HT1080 (cell line): ENCODE results near the gene ZNF653. TPM values are rescaled to one million over a fixed set of nuclear protein-coding genes. Genes with fewer than 3 reads are reported as not detected.
"Not testable (repeated sequence)": the region's sequence is repeated elsewhere in the genome, so short reads cannot be mapped to it uniquely, and the experiment has no call there.

Experiments
- DNase-seq: peaks from one replicate; pipeline ENCODE4 v3.0.0-alpha.2; 2015; ENCODE audit warnings: low read depth
- total RNA-seq: library from RNA; depleted of rRNA; stranded (reverse); fragments of >200 nt; shearing (Covaris generic); gene quantifications from 2 replicates; pipeline ENCODE4 v1.2.3, GENCODE V29; 2014

Gene ZNF653
- total RNA-seq, 1 experiment from 2014 or later = 11.6 TPM

DNA sequence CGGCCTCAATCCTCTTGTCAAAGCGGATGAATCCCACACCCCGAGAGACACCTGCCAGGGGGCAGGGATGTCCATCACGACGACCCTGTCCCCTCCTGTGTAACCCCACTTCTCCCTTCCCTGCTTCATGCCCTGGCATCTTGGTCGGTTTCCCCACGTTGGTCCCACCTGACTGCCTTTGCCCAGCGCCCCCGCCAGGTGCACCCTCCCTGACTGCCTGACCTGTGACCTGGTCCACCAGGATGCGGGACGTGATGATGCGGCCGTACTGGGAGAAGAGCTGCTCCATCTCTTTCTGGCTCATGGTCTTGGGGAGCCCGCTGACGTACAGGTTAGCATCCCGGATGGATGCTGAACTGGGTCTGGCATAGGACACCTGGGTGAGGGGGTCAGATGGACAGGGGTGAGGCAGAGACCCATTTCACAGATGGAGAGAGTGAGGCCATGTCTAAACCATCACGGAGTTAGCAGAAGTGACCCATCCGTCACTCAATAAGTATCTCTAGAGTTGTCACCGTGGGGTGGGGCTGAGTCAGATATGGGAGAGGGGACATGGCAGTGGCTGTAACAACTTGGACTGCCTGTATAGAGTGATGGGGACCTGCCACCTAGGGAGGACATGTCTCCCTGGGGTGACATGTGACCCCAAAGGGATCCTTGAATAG is 47.3 kb downstream of the ZNF653 start:
- DNase-seq = no peak

DNA sequence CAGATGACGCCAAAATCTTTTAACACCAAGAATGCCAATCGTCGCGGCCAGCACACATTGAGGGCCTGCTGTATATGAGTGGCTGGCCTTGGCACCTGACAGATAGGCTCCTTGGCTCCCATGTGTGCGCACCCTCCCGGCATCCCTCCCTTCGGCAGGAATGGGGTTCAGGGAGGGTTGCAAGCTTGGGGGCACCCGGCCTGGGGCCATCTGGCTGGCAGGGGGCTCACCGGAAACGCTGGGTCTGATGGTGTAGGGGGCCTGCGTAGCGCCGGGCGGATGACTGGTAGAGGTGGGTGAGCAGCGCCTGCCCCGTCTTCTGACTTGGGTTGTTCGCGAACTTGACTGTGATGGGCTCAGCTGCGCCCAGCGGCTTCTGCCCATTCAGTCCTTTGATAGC is 47.8 kb downstream of the ZNF653 start:
- DNase-seq = no peak

DNA sequence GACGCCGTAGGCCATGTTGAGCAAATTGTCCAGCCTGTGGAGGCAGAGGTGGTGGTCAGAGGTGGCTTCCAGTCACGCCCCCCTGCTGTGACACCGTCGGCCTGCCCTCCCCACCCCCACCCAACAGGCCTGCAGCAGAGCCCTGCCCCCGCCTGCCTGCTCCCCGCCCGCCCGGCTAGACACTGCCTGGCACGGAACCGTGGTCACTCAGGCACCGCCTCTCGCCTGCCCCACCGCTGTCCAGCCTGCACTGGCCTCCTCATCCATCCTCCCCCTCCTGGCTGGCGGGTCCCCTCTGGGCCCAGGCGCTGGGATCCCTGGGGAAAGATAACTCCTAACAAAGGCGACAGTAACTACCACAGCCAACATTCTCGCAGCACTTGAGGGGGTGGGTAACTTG is 48.5 kb downstream of the ZNF653 start:
- no peak for DNase-seq

DNA sequence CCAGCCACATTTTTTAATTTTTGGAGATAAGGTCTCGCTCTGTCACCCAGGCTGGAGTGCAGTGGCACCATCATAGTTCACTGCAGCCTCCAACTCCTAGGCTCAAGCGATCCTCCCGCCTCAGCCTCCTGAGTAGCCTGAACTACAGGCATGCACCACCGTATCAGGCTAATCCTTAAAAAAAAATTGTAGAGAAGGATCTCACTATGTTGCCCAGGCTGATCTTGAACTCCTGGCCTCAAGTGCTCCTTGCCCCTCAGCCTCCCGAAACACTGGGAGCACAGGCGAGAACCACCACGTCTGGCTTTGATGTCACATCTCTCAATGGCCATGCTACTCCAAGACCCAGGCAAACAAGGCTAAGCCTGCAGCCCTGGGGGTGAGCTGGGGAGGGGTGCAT is 49.0 kb downstream of the ZNF653 start:
- DNase-seq = no peak

DNA sequence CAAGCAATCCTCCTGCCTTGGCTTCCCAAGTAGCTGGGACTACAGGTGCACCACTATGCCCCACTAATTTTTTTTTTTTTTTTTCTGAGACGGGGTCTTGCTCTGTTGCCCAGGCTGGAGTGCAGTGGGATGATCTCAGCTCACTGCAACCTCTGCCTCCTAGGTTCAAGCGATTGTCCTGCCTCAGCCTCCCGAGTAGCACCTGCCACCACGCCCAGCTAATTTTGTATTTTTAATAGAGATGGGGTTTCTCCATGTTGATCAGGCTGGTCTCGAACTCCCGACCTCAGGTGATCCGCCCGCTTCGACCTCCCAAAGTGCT is 50.4 kb downstream of the ZNF653 start:
- DNase-seq = not testable (repeated sequence)

DNA sequence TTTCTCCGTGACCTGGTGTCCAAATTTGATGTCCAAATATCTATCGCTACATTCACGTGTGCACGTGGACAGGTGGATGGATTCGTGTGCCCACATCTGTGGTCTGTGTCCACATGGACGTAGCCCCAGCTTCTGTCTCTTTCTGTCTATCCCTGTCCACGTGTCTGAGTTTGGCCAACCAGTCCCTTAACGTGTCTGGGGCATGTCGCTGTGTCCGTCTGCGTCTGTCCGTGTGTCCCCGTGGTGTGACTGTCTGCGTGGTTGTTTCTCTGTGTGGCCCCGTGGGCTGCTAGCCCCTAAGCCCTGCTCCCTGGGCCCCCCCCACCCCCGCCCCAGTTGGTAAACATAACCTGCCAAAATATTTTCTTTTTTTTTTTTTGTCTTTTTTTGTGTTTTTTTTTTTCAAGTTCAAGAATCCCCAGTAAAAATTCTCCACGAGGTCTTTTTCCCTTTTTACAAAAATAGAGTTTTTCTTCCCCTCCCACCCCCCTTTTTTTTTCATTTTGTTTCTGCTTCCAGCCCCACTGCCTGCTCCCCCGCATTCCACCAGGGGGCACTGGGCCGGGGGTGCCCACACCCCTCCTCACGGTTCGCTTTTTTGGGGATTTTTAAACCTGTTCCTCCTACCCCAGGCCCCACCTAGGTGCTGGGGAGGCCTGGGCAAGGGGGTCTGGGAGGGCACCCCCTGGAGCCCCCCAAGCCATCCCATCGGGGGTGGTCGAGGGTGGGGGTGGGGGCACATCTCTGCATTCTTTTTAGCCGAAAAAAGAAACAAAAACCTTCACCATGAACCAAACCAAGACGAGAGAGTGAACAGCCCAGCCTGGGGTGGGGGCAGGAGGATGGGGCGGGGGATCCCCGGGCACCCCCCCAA is 51.9 kb downstream of the ZNF653 start:
- DNase-seq = no peak

DNA sequence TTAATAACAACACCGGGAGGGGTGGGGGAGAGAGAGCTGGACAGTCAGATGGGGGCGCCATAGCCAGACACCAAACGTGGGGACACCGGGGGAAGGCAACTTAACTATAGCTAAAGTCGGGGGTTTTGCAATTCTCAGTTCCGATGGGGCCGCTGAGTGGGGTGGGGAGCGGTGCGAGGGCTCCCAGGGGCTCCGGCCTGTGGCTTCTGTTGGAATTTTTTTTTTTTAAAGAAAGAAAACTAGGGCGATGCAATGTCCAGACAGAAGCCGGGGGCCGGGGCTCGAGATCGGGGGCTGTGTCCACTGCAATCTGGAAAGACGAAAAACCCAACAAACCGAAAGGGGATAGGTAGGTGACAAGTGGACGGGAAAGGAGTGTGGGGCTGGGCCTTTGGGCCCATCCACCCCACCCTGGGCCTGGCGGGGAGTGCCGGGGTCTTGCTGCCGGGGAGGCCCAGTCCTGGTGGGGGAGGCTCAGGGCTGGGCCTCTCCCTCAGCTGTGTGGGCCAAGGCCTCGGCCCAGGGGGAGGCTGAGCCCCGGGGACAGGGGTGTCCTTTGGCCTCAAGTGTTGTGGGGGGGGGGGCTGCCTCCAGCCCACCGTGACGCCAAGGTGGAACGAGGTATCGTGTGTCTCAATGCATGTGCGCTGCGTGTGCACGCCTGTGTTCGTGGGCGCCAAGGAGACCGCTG is 52.9 kb downstream of the ZNF653 start:
- DNase-seq = no peak

DNA sequence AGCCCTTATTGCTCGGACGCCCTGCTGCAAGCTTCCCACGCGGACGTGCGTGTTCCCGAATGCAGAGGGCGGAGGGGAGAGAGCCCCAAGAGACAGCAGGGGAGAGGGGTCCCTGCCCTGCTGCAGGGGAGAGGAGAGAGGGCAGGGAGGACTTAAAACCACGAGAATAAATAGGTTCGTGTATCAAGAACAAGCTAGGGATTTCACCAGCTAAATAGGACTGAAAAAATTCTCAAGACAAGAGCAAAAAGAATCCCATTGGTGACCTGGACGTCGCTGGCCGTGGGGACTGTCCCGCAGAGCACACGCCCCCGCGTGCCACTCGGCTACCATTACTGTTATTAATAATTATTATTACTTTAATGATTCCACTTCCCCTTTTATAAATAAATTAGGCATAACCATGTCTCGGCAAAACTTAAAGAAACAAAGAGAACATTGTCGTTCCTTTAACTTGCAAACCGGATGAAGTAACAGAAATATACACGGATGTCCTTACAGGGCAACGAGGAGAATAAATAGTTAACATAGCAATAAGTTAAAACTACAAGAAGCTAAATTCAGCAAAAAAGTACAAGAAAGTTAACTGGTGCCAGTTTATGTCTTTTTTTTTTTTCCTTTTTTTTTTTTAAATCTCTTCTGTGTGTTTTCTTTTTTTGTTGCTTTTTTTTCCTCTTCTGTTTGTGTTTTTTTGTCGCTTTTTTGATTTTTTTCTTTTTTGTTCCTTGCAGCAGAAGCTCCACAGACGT is 53.6 kb downstream of the ZNF653 start:
- DNase-seq = no peak

DNA sequence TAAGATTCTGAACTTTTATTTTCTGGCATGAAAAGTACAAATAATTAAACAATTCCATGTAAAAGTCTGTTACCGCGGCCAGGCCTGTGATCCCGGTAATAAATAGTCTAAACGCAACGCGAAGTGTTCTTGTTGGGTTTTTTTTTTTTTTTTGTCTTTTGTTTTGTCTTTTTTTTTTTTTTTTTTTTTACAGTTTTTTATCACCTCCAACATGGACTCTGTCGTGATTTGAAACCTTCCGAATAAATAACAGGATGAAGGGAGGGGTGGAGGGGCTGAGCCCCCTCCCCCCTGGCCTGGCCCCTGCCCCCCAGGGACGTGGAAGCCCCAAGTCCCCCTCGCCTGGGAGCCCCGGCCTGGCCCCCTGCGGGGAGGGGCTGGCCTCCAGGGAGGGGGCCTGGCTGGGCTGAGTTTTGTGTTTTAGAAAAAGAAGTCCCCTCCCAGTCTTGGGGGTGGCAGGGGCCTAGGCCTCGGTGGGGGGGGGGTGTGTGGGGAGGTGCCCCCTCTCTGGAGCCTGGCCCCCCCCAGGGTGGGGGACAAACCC is 54.2 kb downstream of the ZNF653 start:
- no peak for DNase-seq

DNA sequence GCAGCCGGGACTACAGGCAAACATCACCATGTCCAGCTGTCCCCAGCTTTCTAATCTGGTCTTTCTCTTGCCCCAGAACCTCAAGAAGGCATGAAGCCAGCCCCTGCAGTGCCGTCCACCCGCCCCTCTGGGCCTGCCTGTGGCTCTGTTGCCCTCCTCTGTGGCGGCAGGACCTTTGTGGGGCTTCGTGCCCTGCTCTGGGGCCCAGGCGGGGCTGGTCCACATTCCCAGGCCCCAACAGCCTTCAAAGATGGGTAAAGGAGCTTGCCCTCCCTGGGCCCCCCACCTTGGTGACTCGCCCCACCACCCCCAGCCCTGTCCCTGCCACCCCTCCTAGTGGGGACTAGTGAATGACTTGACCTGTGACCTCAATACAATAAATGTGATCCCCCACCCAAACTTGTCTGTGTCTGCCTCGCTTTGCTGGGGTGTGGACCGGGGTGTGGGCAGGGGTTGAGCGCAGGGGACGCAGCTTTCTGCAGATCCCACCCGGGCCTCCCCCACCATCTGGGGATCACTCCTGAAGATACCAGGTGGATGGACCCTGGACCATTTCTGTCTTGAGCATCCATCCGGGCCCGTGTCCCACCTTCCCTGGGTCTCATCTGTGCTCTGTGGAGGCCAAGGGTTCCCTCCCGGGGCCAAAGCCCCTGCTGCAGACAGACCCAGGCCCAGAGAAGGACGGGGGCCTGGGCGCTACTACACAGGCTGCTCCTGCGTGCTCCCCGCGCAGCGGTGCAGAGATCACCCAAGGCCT is 54.9 kb downstream of the ZNF653 start:
- DNase-seq = no peak

DNA sequence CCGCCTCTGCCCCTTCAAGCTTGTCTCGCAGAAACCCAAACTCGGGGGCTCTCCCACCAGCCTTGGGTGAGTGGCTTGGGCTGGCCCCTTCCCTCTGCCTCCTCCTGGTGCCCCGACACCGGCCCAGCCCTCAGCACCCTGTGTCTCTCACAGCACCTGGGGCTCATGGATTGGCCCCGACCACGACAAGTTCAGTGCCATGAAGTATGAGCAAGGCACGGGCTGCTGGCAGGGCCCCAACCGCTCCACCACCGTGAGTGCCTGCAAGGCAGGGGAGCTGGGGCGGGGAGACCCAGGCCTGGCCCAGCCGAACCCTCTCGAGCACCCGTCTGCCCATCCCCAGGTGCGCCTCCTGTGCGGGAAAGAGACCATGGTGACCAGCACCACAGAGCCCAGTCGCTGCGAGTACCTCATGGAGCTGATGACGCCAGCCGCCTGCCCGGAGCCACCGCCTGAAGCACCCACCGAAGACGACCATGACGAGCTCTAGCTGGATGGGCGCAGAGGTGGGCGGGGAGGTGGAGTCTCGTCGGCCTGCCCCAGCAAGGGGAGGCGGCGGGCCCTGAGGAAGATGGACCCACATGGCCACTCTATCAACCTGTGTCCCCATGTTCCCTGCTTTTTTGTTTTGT is 56.6 kb downstream of the ZNF653 start:
- no peak for DNase-seq

DNA sequence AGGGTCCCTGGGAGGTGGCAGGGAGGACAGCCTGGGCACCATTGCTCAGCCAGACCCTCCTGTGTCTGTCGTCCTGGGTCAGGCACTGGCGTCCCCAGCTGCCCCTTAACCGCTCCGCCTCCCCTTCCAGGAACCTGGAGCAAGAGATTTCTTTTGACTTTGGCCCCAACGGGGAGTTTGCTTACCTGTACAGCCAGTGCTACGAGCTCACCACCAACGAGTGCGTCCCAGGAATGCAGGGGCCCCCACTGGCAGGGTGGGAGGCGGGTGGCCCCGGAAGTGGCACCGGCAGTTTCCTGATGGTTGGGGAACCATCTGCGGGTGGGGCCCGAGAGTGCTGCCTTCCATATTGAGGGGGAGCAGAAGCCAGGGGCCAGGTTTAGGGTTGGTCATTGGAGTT is 57.2 kb downstream of the ZNF653 start:
- DNase-seq = no peak

DNA sequence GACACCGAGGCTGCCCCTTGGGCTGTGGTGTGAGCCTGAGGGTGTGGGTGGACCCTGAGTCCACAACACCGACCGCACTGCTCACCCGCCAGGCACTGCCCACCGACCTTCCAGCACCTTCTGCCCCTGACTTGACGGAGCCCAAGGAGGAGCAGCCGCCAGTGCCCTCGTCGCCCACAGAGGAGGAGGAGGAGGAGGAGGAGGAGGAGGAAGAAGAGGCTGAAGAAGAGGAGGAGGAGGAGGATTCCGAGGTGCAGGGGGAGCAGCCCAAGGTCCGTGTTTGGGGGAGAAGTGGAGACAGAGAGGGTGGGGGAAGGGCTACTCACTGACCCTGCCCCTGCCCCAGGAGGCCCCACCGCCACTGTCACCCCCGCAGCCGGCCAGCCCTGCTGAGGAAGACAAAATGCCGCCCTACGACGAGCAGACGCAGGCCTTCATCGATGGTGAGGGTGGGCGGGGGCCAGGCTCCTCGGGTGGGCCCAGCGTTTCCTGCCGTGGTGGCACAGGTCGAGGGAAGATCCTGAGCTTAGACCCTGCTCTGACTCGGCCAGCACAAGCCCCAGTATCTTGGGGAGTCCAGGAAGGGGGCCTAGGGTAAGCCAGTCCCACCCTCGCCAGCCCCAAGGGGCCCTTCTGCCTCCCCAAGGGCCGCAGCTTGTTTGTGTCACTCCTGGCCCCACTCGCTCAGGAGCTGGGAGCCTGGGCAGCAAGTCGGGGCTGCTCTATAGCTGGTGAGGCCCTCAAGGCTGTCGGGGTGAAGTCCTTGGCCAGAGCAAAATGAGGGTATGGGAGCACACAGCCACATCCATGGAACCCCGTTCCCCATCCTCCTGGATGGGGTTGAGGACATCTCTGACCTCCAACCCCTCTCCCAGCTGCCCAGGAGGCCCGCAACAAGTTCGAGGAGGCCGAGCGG is 58.0 kb downstream of the ZNF653 start:
- DNase-seq = no peak

DNA sequence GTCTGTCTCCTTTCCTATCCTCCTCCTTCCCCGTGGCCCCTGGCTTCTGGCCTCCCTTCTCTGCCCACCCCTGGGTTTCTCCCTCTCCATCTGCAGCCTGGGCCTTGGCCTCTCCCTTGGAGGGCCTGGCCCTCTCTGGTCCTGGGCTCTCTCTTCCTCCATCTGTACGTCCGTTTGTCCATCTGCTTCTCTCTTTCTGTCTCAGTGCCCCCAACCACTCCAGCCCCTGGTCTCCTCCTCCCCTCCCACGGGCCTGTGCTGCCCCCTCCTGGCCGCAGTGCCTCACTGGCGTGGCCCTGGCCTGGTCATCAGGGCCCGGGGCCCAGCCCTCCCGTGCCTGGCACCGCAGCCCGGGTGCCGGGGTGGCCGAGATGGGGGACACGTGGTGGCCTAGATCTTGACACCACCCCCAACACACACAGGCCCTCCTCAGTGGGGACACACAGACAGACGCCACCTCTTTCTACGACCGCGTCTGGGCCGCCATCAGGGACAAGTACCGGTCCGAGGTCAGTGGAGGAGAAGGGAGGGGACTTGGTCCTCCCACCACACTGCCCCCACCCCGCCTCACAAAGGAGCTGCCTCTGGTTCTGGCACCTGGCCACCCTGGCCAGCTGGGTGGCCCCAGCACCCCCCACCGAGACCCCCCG is 58.9 kb downstream of the ZNF653 start:
- no peak for DNase-seq

DNA sequence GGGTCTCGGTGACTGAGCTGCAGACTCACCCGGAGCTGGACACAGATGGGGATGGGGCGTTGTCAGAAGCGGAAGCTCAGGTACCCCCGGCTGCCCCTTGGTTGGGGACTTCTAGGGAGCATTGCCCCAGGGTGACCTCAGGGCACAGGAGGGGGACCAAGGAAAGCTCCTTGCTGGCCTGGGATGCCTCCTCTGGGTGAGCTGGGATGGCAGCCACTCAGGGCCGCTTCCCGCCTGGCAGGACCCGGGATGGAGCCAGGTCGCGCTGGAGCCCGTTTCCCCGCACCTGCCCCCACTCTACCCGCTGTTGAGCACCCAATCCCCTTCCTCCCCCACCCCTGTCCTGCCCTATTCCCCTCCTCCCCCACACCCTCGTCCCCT is 59.4 kb downstream of the ZNF653 start:
- no peak for DNase-seq

DNA sequence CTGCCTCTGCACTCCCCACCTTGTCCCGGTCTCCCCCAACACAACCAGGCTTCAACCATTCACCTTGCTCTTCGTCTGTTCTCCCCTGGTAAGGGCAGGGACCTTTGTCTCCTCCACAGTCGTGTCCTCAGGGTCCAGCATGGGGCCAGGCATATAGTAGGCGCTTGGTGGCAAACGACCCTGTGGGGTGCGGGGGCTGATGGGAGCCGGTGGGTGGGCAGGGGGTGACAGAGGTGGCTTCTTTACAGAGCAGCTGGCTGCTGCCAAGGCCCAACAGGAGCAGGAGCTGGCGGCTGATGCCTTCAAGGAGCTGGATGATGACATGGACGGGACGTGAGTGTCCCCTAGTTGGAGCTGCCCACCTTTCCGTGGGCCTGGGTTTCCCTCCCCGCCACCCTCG is 60.5 kb downstream of the ZNF653 start:
- DNase-seq = no peak

DNA sequence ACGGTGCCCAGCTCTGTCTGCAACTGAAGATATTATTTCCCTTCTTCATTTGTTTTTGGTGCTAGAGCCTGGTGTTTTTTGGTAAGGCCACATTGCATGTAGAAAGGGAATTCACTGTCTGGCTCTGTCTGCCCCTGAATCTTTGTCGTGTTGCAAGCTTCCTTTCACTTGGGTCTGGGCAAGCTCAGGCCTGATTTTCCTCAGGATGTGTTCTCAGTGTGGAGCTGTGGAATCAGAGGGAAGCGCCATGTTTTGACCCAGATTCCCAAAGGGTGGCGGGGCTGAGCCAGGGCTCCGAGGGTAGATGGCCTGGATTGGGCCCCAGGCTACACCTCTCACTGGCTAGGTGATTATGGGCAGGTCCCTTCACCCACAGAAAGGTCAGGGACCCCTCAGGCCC is 61.6 kb downstream of the ZNF653 start:
- DNase-seq = no peak

DNA sequence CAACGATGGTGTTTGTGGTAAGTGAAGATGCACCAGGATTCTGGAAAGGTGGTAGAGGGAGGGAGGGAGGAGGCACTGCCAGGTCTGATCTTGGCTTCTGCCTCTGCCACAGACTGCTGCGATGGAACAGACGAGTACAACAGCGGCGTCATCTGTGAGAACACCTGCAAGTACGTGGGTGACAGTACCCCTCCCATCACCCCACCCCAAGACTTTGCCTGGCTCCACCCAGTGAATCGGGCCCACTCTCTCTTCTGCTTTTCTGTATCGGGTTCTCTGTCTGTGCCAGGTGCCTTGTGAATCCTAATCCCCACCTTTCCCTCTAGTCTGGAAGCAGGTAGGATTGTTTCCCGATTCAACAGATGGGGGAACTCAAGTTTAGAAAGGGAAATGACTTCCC is 67.7 kb downstream of the ZNF653 start:
- DNase-seq = no peak

DNA sequence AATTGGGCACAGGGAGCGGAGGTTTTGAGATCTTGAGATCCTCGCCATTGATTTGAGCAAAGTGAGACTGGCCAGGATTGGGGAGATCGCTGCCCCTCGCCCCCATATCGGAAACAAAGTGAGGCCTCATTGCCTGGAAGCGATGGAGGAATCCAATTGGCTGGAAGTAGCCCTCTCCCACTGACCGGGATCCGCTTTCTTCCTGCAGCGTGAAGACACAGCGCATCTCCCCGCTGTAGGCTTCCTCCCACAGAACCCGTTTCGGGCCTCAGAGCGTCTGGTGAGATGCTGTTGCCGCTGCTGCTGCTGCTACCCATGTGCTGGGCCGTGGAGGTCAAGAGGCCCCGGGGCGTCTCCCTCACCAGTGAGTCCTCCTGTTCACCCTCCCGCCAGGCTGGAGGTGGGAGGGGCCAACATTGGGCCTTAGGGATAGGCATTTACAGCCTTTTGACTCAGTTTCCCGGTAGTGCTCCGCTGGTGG is 69.8 kb downstream of the ZNF653 start:
- DNase-seq = no peak
